Measurements from ENCODE around the gene OTOGL.

The OTOGL gene

GRCh38 chr12:80173083-80173864 lies 73.9 kb downstream of the OTOGL start:
- TF ChIP-seq SIN3A (IDR thresholded peaks at IDR 0.05; ENCODE audit: borderline replicate concordance, insufficient read depth, low read length) (no peak), REST (IDR thresholded peaks at IDR 0.05; ENCODE audit: insufficient read depth in 1 of 2, low read depth in 2 of 2, low read length in 2 of 2) (no peak), FOXP2 (optimal IDR thresholded peaks at IDR 0.05; ENCODE audit: borderline replicate concordance, extremely low read depth, extremely low read length, insufficient read depth) (no peak), TAF1 (IDR thresholded peaks at IDR 0.05; ENCODE audit: borderline replicate concordance, insufficient read depth, low read length) (no peak), POLR2AphosphoS5 (IDR thresholded peaks at IDR 0.05; ENCODE audit: low read depth, low read length) (no peak)

- no peak for TF ChIP-seq TAF1 (IDR thresholded peaks at IDR 0.05; ENCODE audit: borderline replicate concordance, insufficient read depth, low read length)
- TF ChIP-seq FOXP2 (optimal IDR thresholded peaks at IDR 0.05; ENCODE audit: borderline replicate concordance, extremely low read depth, extremely low read length, insufficient read depth), result no peak
- TF ChIP-seq REST (IDR thresholded peaks at IDR 0.05; ENCODE audit: insufficient read depth in 1 of 2, low read depth in 2 of 2, low read length in 2 of 2), result no peak
- no peak for TF ChIP-seq SIN3A (IDR thresholded peaks at IDR 0.05; ENCODE audit: borderline replicate concordance, insufficient read depth, low read length)
- TF ChIP-seq POLR2AphosphoS5 (IDR thresholded peaks at IDR 0.05; ENCODE audit: low read depth, low read length), result no peak
Observed at GRCh38 chr12:80175307-80175930, 76.1 kb downstream of the OTOGL start.

DNA sequence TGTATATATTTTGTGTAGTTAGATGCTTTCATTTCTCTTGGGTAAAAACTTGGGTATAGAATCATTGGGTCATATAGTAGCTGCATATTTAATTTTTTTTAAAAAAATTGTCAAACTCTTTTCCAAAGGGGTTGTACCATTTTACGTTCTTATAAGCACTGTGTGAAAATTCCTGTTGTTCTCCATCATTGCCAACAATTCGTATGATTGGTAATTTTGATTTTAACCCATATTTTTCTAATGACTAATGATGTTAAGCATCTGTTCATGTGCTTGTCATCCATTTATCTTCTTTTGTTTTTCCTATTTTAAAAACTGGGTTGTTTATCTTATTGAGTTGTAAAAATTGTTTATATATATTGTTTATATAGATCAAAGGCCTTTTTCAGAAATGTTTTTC lies 77.4 kb downstream of the OTOGL start:
- TF ChIP-seq TAF1 (IDR thresholded peaks at IDR 0.05; ENCODE audit: borderline replicate concordance, insufficient read depth, low read length), result no peak
- TF ChIP-seq POLR2AphosphoS5 (IDR thresholded peaks at IDR 0.05; ENCODE audit: low read depth, low read length), result no peak
- no peak for TF ChIP-seq SIN3A (IDR thresholded peaks at IDR 0.05; ENCODE audit: borderline replicate concordance, insufficient read depth, low read length)
- TF ChIP-seq REST (IDR thresholded peaks at IDR 0.05; ENCODE audit: insufficient read depth in 1 of 2, low read depth in 2 of 2, low read length in 2 of 2), result no peak
- TF ChIP-seq FOXP2 (optimal IDR thresholded peaks at IDR 0.05; ENCODE audit: borderline replicate concordance, extremely low read depth, extremely low read length, insufficient read depth), result no peak

GRCh38 chr12:80178846-80179245 lies 79.5 kb downstream of the OTOGL start:
- no peak for TF ChIP-seq SIN3A (IDR thresholded peaks at IDR 0.05; ENCODE audit: borderline replicate concordance, insufficient read depth, low read length)
- no peak for TF ChIP-seq REST (IDR thresholded peaks at IDR 0.05; ENCODE audit: insufficient read depth in 1 of 2, low read depth in 2 of 2, low read length in 2 of 2)
- no peak for TF ChIP-seq FOXP2 (optimal IDR thresholded peaks at IDR 0.05; ENCODE audit: borderline replicate concordance, extremely low read depth, extremely low read length, insufficient read depth)
- TF ChIP-seq POLR2AphosphoS5 (IDR thresholded peaks at IDR 0.05; ENCODE audit: low read depth, low read length), result no peak
- TF ChIP-seq TAF1 (IDR thresholded peaks at IDR 0.05; ENCODE audit: borderline replicate concordance, insufficient read depth, low read length), result no peak
